Transverse colon (tissue), 4 donors: ENCODE results near the gene IGSF21.

Source experiments
- EP300 ChIP-seq: sonication (generic); formaldehyde crosslinking; IDR thresholded peaks from one replicate; pipeline ENCODE4 v1.6.1; 2017; ENCODE audit warnings: antibody characterized with exemption, low read depth
- POLR2A ChIP-seq: fragments of 450-650 bp; IDR thresholded peaks from one replicate; pipeline ENCODE4 v1.6.1; 2016; ENCODE audit warnings: antibody characterized with exemption, mild to moderate bottlenecking, moderate library complexity
- POLR2AphosphoS5 ChIP-seq, 3 donors: sonication (generic); formaldehyde crosslinking; IDR thresholded peaks; one replicate each; pipeline ENCODE4 v1.6.1; 2016; ENCODE audit warnings: antibody characterized with exemption in 3 of 3
- TF ChIP-seq, protein P1 (sequence below), 5 experiments: fragments of 200-600 bp in 3 of 5; fragments of 450-650 bp in 2 of 5; sonication (generic) in 3 of 5; IDR thresholded peaks; 1 replicate in 2 of 5; 2 replicates in 3 of 5; pipeline ENCODE4 v1.5.1; 2016 to 2017; ENCODE audit warnings: antibody characterized with exemption in 5 of 5, inconsistent platforms in 3 of 5, mild to moderate bottlenecking in 2 of 5, moderate library complexity in 1 of 5

- TF ChIP-seq POLR2A (no peak), EP300 (no peak), POLR2AphosphoS5 (IDR thresholded peaks at IDR 0.05) (no peak)
- TF ChIP-seq, protein P1, sequence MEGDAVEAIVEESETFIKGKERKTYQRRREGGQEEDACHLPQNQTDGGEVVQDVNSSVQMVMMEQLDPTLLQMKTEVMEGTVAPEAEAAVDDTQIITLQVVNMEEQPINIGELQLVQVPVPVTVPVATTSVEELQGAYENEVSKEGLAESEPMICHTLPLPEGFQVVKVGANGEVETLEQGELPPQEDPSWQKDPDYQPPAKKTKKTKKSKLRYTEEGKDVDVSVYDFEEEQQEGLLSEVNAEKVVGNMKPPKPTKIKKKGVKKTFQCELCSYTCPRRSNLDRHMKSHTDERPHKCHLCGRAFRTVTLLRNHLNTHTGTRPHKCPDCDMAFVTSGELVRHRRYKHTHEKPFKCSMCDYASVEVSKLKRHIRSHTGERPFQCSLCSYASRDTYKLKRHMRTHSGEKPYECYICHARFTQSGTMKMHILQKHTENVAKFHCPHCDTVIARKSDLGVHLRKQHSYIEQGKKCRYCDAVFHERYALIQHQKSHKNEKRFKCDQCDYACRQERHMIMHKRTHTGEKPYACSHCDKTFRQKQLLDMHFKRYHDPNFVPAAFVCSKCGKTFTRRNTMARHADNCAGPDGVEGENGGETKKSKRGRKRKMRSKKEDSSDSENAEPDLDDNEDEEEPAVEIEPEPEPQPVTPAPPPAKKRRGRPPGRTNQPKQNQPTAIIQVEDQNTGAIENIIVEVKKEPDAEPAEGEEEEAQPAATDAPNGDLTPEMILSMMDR (IDR thresholded peaks at IDR 0.05): no peak
Measured at GRCh38 chr1:18422076-18422777, 314.6 kb downstream of the IGSF21 start.
